GM13976 (cell line): ENCODE measurements around the gene HNF1A.

Source experiments
- DNase-seq: peaks from one replicate; pipeline ENCODE4 v3.0.0; 2012; ENCODE audit warnings: low spot score
- CTCF ChIP-seq: IDR thresholded peaks from 2 replicates; pipeline ENCODE4 v1.5.1; 2012; ENCODE audit warnings: borderline replicate concordance, mild to moderate bottlenecking; ENCODE audit not compliant: insufficient read depth; ENCODE audit errors: extremely low read depth, missing control alignments, control extremely low read depth
- in situ Hi-C: fragments of 300-500 bp; cut with MboI; formaldehyde crosslinking; loops from one replicate; pipeline ENCODE4 v1.12.0; 2022; ENCODE audit warnings: low sequenced_read_pairs, mixed read lengths, inconsistent platforms; ENCODE audit not compliant: unreplicated experiment

The HNF1A gene

DNA sequence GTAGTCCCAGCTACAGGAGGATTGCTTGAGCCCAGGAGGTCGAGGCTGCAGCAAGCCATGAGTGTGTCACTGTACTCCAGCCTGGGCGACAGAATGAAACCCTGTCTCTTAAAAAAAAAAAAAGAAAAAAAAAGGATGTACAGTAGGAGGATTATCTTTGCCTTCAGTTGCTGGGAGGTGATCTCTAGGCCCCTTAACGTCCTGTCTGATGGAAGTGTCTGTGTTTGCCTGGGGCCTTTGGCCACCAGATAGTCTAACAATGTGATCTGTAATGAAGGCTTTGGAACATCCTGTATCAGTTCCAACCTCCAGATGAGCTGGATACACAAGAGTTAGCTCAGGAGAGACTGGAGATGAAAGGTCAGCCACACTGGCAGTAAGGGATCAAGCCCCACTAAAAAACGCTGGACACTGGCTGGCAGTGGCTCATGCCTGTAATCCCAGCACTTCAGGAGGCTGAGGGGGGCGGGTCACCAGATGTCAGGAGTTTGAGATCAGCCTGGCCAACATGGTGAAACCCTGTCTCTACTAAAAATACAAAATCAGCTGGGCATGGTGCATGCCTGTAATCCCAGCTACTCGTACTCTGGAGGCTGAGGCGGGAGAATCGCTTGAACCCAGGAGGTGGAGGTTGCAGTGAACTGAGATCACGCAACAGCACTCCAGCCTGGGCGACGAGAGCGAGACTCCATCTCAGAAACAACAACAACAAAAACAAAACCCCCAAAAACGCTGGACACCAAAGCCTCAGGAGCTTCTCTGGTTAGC is 19.0 kb upstream of the HNF1A start:
- in situ Hi-C loops: no loop called here
- no peak for DNase-seq
- no peak for TF ChIP-seq CTCF

- in situ Hi-C loops: no loop called here
- TF ChIP-seq CTCF: no peak
- peak; percentile 60 for DNase-seq
Observed at GRCh38 chr12:120960657-120961056, 17.7 kb upstream of the HNF1A start.

DNA sequence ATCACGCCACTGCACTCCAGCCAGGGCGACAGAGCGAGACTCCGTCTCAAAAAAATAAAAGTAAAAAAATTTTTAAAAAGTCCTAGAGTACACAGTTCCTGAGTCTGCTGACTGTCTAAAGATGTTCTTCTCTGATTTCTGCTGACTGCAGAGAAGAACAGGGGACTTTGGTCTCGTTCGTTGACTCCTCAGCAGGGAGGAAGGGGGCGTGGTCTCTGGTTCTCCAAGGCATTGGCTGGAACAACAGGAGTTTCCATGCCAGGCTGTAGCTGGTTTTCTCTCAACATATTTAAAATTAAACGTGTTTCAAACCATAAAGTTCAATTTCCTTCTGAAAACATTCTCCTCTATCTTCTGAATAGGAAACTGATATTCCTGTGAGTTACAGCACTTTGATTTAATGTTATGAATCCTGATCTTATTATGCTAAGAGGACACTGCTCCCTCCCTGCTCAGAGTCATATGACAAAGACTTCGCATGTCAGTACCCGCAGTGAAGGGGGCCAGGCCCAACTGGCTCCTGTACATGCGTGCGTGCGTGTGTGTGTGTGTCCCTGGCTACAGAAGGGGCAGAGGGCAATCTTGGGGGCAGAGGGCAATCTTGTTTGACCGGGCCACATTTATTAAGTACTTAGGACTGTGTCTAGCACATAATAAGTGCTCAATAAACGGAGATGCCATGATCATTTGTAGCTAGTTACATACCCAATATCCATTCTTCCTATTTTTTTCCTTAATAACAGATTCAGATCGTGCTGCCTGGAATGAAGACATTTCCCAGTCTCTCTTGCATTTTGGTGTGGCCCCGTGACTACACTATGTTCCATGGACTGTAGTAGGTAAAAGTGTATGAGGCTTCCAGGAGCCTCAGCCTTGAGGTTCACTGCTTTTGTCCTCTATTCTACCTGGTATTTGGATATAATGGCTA is 16.5 kb upstream of the HNF1A start:
- in situ Hi-C loops: no loop called here
- no peak for TF ChIP-seq CTCF
- no peak for DNase-seq

DNA sequence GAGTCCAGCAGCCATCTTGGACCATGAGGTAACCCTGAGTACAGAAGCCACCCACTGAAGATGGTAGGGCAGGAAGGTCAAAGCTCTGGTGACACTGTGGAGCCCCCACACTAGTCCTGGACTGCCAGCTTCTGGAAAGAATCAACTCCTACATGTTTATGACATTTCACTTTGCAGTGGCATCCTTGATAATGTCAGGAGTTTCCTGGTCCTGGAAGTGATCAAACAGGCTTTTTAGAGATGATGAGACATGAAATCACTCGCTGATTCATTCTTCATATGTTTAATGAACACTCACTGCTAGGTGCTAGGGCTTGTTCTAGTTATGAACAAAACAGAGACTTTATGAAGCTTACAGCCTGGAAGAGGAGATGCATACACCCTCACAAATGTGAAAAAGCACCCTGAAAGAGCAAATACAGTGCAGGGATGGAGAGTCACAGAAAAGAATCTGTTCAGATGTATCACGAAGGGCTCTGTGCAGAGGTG is 15.8 kb upstream of the HNF1A start:
- DNase-seq: no peak
- in situ Hi-C loops: no loop called here
- TF ChIP-seq CTCF: no peak

- no peak for DNase-seq
- no peak for TF ChIP-seq CTCF
- in situ Hi-C loops: no loop called here
Observed at GRCh38 chr12:120964298-120964697, 14.0 kb upstream of the HNF1A start.

GRCh38 chr12:120965534-120966091 is 12.7 kb upstream of the HNF1A start:
- no peak for TF ChIP-seq CTCF
- DNase-seq: no peak
- in situ Hi-C loops: no loop called here
